ENCODE measurements around the gene RAB11FIP4. TPM values are rescaled to one million over a fixed set of nuclear protein-coding genes. Genes with fewer than 3 reads are reported as not detected.

RAB11FIP4 gene, protein sequence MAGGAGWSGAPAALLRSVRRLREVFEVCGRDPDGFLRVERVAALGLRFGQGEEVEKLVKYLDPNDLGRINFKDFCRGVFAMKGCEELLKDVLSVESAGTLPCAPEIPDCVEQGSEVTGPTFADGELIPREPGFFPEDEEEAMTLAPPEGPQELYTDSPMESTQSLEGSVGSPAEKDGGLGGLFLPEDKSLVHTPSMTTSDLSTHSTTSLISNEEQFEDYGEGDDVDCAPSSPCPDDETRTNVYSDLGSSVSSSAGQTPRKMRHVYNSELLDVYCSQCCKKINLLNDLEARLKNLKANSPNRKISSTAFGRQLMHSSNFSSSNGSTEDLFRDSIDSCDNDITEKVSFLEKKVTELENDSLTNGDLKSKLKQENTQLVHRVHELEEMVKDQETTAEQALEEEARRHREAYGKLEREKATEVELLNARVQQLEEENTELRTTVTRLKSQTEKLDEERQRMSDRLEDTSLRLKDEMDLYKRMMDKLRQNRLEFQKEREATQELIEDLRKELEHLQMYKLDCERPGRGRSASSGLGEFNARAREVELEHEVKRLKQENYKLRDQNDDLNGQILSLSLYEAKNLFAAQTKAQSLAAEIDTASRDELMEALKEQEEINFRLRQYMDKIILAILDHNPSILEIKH
- 0.49 and 1.3 TPM in 2 replicates for total RNA-seq

DNA sequence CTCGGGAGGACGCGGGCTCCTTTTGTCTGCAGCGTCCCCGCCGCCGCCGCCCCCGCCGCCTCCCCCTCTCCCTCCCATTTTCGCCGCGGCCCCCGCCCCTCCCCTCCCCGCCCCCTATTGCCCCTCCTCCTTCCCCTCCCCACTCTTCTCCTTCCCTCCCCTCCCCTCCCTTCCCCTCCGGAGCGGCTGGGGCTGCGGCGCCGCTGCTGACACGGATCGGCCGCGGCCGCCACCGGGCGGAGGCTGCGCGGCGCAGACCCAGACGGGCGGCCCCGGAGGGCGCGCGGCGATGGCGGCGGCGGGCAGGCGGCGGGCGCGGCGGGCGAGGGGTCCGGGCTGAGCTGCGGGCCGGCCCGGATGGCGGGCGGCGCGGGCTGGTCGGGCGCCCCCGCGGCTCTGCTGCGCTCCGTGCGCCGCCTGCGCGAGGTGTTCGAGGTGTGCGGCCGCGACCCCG, at the start of gene RAB11FIP4:
Gene RAB11FIP4 (plus strand): TSS at position 180 of the 454 bp plus-strand sequence. CDS start 178 bp downstream, at position 358.

Small RNA genes within 50 kb of the gene (small RNA-seq; reads per million reads assigned to genes)
- gene MIR193A, result 137 reads per million, percentile 98 among the genes with 10 or more reads in this experiment
- gene MIR4725, result 0.82 reads per million, percentile 12 among the genes with 10 or more reads in this experiment
- gene RN7SL45P, result not detected
- not detected for gene RN7SL79P
- not detected for gene RNU6ATAC7P

Other genes starting within 250 kb of the RAB11FIP4 start
- gene OMG, start 94.4 kb upstream of the RAB11FIP4 start, total RNA-seq, result 0.49 TPM in 1 of 2 replicates, not detected in the other
- gene EVI2B, start 77.6 kb upstream of the RAB11FIP4 start, total RNA-seq, result 0.32 and 1.5 TPM in 2 replicates
- 6.7 and 10.8 TPM in 2 replicates for gene EVI2A, start 70.1 kb upstream of the RAB11FIP4 start, total RNA-seq

All from hair follicle dermal papilla cell (primary cell).